ENCODE results near the gene KCNQ5. TPM values are rescaled to one million over a fixed set of nuclear protein-coding genes. Genes with fewer than 3 reads are reported as not detected.

The KCNQ5 gene
- total RNA-seq, 1 donor from 2014 or later, result 2.1 TPM

GRCh38 chr6:72769459-72770125 lies 147.7 kb downstream of the KCNQ5 start:
- Histone ChIP-seq H3K4me3 (ENCODE audit: low read depth, low read length) (no peak overlapping the region), H3K36me3 (ENCODE audit: control insufficient read depth, insufficient read depth, low read length) (no peaks in the 10 kb centered on the region), H3K27me3 (ENCODE audit: control insufficient read depth, insufficient read depth, low read length) (no peaks in the 10 kb centered on the region)
- FAIRE-seq, result no peak
- no peak for TF ChIP-seq CTCF (IDR thresholded peaks at IDR 0.05; ENCODE audit: insufficient read depth, low read length, severe bottlenecking)
- DNase-seq (ENCODE audit: low read depth), result no peak

GRCh38 chr6:72770959-72771358 lies 149.1 kb downstream of the KCNQ5 start:
- Histone ChIP-seq H3K36me3 (ENCODE audit: control insufficient read depth, insufficient read depth, low read length) (no peaks in the 10 kb centered on the region), H3K27me3 (ENCODE audit: control insufficient read depth, insufficient read depth, low read length) (no peaks in the 10 kb centered on the region), H3K4me3 (ENCODE audit: low read depth, low read length) (no peak overlapping the region)
- DNase-seq (ENCODE audit: low read depth), result no peak
- no peak for FAIRE-seq
- TF ChIP-seq CTCF (IDR thresholded peaks at IDR 0.05; ENCODE audit: insufficient read depth, low read length, severe bottlenecking), result no peak

GRCh38 chr6:72776456-72776855 lies 154.6 kb downstream of the KCNQ5 start:
- H3K27me3 ChIP-seq (ENCODE audit: control insufficient read depth, insufficient read depth, low read length), result no peaks in the 10 kb centered on the region
- FAIRE-seq, result no peak

GRCh38 chr6:72781624-72782023 lies 159.8 kb downstream of the KCNQ5 start:
- H3K4me3 ChIP-seq (ENCODE audit: low read depth, low read length), result no peak overlapping the region
- FAIRE-seq, result no peak

More at GRCh38 chr6:72776456-72776855, 154.6 kb downstream of the KCNQ5 start:
- Histone ChIP-seq H3K4me3 (ENCODE audit: low read depth, low read length) (no peak overlapping the region), H3K36me3 (ENCODE audit: control insufficient read depth, insufficient read depth, low read length) (no peaks in the 10 kb centered on the region)
- DNase-seq (ENCODE audit: low read depth), result no peak
- TF ChIP-seq CTCF (IDR thresholded peaks at IDR 0.05; ENCODE audit: insufficient read depth, low read length, severe bottlenecking), result no peak

GRCh38 chr6:72783035-72783434 lies 161.2 kb downstream of the KCNQ5 start:
- no peak for TF ChIP-seq CTCF (IDR thresholded peaks at IDR 0.05; ENCODE audit: insufficient read depth, low read length, severe bottlenecking)
- FAIRE-seq (no peak), DNase-seq (ENCODE audit: low read depth) (no peak)
- H3K27me3 ChIP-seq (ENCODE audit: control insufficient read depth, insufficient read depth, low read length), result no peaks in the 10 kb centered on the region
- H3K4me3 ChIP-seq (ENCODE audit: low read depth, low read length), result no peak overlapping the region
- no peaks in the 10 kb centered on the region for H3K36me3 ChIP-seq (ENCODE audit: control insufficient read depth, insufficient read depth, low read length)

More at GRCh38 chr6:72781624-72782023, 159.8 kb downstream of the KCNQ5 start:
- no peaks in the 10 kb centered on the region for H3K36me3 ChIP-seq (ENCODE audit: control insufficient read depth, insufficient read depth, low read length)
- TF ChIP-seq CTCF (IDR thresholded peaks at IDR 0.05; ENCODE audit: insufficient read depth, low read length, severe bottlenecking), result no peak
- no peak for DNase-seq (ENCODE audit: low read depth)
- H3K27me3 ChIP-seq (ENCODE audit: control insufficient read depth, insufficient read depth, low read length), result no peaks in the 10 kb centered on the region

- Histone ChIP-seq H3K36me3 (ENCODE audit: control insufficient read depth, insufficient read depth, low read length) (no peaks in the 10 kb centered on the region), H3K27me3 (ENCODE audit: control insufficient read depth, insufficient read depth, low read length) (no peaks in the 10 kb centered on the region), H3K4me3 (ENCODE audit: low read depth, low read length) (no peak overlapping the region)
- FAIRE-seq, result no peak
- no peak for TF ChIP-seq CTCF (IDR thresholded peaks at IDR 0.05; ENCODE audit: insufficient read depth, low read length, severe bottlenecking)
- DNase-seq (ENCODE audit: low read depth), result peak; percentile 15
Observed at GRCh38 chr6:72783666-72784065, 161.8 kb downstream of the KCNQ5 start.

All from bronchial epithelial cell (primary cell).